ENCODE measurements around the gene TMEM79.

DNA sequence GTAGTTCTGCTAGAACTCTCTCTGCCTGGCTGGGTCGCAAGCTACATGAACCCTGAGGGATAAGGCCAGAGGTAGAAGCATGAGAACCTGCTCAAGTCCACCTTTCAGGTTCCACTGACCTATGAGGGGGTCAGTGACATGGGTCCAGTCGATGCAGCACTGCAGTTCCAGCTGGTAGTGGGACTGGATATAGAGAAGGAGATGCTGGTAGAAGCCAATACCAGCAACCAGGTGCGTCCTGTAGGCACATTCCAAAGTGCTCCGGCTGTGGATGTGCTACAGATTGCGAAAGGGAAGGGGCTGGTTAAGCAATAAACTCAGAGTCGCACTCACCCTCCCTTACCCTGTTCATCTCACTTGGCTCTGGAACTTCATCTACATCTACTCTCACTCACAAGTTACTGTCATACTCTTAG is 7.2 kb upstream of the TMEM79 start:
- TF ChIP-seq, protein P1, sequence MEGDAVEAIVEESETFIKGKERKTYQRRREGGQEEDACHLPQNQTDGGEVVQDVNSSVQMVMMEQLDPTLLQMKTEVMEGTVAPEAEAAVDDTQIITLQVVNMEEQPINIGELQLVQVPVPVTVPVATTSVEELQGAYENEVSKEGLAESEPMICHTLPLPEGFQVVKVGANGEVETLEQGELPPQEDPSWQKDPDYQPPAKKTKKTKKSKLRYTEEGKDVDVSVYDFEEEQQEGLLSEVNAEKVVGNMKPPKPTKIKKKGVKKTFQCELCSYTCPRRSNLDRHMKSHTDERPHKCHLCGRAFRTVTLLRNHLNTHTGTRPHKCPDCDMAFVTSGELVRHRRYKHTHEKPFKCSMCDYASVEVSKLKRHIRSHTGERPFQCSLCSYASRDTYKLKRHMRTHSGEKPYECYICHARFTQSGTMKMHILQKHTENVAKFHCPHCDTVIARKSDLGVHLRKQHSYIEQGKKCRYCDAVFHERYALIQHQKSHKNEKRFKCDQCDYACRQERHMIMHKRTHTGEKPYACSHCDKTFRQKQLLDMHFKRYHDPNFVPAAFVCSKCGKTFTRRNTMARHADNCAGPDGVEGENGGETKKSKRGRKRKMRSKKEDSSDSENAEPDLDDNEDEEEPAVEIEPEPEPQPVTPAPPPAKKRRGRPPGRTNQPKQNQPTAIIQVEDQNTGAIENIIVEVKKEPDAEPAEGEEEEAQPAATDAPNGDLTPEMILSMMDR (IDR thresholded peaks at IDR 0.05; ENCODE audit: low read depth, low read length) = no peak
- TF ChIP-seq EZH2phosphoT487 (IDR thresholded peaks at IDR 0.05; ENCODE audit: low read depth) = no peak

All from OCI-LY3 (cell line).